Measurements from ENCODE around the gene CCDC192.

GRCh38 chr5:127766676-127767335 lies 63.6 kb downstream of the CCDC192 start:
- TF ChIP-seq CTCF (IDR thresholded peaks at IDR 0.05) (no peak), POLR2A (IDR thresholded peaks at IDR 0.05) (no peak), POLR2AphosphoS5 (IDR thresholded peaks at IDR 0.05) (no peak)
